GM19043 (cell line): ENCODE data around the gene CDK6.

Source experiments
- ATAC-seq: cut with Tn5 transposase; IDR thresholded peaks from one replicate; pipeline ENCODE4 v1.9.1; 2021; ENCODE audit warnings: low read depth; ENCODE audit not compliant: unreplicated experiment

The CDK6 gene

GRCh38 chr7:92694211-92694610, 142.2 kb downstream of the CDK6 start:
- no peak for ATAC-seq

DNA sequence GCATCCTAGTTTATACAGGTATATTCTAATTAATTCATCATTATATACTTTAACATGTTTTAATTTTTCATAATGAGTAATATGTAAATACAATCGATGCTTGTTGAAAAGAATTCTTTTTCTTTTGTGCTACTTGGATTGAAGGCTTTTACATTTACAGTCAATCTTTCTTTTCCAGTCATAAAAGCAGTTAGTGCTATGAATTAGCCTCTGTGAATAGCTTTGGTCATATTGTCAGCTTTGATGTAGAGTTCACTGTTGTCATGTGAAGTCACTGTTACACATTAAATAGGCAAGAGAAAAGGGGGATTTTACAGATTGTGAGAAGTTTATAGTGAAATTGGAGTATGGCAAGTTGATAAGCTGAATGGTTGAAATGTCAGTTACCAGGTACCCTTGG, 142.9 kb downstream of the CDK6 start:
- no peak for ATAC-seq

DNA sequence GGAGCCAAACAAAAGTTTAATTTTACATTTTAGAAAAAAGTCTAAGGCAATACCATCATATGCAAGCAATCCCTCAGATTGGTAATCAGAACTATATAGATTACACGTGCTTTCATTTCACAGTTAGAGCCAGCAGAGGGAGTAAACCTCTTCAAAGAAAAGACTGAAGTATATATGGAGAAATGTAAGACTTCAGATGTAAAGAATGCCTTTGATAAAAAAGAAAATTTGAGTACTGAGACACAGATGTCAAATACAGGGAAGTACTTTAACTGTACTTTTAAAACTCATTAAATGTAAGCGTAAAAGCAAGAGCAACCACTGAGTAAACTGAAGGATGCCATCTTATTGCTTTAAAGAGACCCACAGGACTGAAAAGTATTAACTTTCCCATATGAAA, 144.8 kb downstream of the CDK6 start:
- peak; percentile 85 for ATAC-seq

GRCh38 chr7:92685136-92686042, 151.0 kb downstream of the CDK6 start:
- ATAC-seq, result no peak

DNA sequence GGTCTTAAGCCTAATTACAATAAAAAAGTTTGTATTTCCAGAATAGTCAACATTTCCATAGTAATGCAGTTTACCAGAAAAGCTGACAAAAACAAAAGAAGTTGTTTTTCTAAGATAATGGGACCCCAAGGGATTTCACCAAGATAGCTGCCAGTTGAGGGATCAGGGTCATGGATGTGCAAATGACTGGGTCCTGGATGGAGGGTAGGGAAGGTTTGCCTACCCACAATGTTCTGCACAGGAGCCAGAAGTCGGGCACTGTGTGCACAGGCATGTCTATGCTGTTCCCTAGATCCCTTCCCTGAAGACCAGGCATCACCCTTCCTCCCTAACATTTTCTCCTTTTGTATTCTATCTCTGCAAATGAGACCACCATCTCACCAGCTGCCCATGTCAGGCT, 152.1 kb downstream of the CDK6 start:
- ATAC-seq, result no peak

GRCh38 chr7:92682903-92683539, 153.4 kb downstream of the CDK6 start:
- ATAC-seq, result no peak

- ATAC-seq, result no peak
These were observed 154.0 kb downstream of the CDK6 start for GRCh38 chr7:92682330-92682729.

DNA sequence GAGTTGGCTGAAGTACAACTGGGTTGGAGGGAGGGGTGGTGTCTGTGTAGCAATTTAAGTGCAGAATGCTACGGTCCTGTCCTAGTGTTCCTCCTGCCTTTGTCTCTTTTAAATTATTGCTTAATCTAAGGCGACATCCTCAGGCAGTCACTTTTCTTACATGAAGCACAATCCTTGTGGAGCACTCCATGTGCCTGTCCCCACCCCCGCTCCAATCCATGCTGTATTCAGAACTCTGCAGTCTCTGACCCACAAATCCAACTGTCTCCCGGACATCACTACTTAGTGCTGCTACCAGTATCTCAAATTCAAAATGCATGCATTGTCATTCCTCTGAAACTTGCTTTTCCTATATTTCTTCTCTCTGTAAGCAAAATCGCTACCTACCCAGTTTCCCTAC, 154.7 kb downstream of the CDK6 start:
- ATAC-seq, result no peak

DNA sequence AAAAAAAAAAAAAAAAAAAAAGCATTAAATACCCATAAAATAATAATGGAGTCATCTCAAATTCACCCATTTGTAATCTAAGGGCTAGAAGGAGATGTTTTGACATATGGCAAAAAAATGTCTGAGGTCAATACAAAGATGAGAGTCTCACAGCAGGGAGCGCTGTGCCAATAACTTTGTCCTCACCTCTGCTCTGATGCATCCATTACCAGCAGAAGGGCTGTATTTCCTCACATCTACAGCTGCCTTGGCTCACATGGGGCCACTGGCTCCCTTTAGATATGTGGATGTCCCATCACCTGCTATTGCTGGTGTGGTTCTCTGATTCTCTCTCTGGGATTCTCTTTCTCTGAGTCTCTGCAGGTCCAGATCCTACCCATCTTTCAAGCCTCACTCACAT, 155.9 kb downstream of the CDK6 start:
- no peak for ATAC-seq

- no peak for ATAC-seq
These were observed 158.0 kb downstream of the CDK6 start for GRCh38 chr7:92678291-92678920.

- ATAC-seq, result peak; percentile 75
These were observed 162.0 kb downstream of the CDK6 start for GRCh38 chr7:92674379-92674778.

DNA sequence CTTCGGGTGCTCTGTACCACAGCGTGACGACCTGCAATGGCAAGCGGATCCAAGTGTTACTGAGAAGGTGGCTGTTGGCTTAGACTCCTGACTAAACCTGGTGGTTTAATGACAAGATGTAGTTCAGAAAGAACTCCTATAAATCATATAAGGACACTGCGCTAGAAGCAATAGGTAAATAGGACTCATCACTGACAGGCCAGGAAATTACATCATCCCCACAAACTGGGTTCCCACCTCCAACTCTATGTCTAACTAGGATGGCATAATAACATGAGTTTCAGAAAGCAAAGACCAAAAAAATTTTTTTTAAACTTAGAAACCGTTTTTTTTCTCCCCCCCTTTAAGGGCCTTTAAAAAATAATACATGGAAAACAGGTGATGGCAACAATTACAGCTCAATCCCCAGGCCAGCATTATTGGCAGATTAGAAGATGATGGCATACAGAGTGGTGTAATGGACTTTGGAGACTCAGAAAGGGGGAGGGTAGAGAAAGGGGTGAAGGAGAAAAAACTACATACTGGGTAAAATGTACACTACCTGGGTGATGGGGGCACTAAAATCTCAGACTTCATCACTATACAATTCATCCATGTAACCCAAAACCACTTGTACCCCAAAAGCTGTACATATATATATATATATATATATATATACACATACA, 164.7 kb downstream of the CDK6 start:
- ATAC-seq, result no peak

DNA sequence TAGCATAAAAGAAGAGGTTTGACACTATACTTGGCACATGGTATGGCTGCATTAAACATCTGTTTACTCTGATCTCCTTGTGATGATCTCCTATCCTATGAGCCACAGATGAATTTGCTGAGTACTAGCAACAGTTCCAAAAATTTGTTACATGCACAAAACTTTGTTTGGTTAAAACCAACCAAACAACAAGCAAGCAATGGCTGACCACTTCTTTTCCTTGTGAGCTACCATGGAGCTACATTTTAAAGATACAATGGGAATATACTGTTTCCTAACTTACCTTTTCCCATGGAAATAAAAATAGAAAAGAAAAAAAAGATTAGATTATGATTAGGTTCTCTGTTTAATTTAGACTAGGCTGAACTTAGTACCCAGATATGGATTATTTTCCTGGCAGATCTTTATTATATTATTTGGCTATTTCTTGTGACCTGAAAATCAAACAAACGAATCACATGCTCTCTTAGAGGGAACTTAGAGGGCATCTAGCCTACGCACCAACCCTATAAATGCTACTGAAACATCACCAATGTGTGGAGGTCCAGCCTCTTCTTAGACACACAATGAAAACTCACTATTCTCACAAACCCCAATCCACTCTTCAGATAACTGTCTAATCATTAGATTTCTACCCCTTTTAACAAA, 166.0 kb downstream of the CDK6 start:
- no peak for ATAC-seq

GRCh38 chr7:92669616-92670165, 166.7 kb downstream of the CDK6 start:
- ATAC-seq, result no peak

DNA sequence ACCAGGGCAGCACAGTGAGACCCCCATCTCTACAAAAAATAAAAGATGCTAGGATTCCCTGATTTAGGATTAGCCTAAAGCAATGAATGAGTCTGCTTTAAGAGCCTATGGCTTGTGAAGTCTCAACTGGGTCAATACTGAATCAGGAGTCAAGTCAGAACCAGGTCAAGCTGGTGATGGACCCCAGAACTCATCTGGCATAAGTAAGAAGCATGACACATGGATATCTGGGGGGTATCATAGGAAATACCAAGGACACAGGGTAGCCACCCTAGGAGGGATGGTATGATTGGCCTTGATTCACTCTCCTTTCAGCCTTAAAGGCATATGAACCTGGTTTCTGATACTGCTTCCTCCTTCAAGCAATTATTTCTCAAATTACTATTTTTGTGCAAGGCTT, 167.8 kb downstream of the CDK6 start:
- ATAC-seq, result no peak

DNA sequence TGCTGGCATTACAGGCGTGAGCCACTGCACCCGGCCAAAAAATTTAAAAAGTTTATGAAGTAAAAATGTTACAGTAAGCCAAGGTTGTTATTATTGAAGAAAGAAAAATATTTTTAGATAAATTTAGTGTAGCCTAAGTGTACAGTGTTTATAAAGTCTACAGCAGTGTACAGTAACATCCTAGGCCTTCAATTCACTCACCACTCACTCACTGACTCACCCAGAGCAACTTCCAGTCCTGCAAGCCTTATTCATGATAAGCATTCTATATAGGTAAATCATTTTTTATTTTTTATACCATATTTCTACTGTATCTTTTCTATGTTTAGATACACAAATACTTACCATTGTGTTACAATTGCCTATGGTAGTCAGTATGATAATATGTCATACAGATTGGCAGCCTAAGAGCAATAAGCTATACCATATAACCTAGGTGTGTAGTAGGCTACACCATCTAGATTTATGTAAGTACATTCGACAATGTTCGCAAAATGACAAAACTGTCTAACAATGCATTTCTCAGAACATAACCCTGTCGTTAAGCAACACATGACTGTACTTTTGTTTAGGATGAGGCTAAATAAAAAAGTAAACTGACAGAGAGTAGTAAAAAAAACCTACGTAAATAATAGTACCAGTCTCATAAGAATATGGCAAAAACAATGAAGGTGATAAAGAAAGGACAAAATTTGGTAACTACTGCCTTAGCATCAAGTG, 168.4 kb downstream of the CDK6 start:
- ATAC-seq, result no peak

DNA sequence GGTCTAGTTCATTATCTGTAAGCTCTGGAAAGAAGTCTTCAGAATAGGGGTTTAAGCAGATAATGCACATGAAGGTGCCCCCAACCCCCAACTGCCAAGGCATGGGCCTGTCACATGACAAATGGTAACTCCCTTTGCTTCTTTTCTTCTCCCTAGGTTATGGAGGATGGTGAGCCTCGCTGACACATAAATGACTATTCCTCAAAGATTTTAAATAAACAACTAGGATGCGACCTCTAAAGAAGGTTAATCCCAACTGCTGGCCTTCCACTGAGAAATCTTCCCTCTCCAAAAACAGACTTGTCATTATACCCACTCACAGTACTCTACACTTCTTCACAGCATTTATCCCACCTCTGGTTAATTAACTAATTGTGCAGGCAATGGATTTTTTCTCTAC, 170.4 kb downstream of the CDK6 start:
- ATAC-seq, result no peak

- no peak for ATAC-seq
These were observed 174.7 kb downstream of the CDK6 start for GRCh38 chr7:92661651-92662050.

- no peak for ATAC-seq
These were observed 177.7 kb downstream of the CDK6 start for GRCh38 chr7:92658671-92659070.

DNA sequence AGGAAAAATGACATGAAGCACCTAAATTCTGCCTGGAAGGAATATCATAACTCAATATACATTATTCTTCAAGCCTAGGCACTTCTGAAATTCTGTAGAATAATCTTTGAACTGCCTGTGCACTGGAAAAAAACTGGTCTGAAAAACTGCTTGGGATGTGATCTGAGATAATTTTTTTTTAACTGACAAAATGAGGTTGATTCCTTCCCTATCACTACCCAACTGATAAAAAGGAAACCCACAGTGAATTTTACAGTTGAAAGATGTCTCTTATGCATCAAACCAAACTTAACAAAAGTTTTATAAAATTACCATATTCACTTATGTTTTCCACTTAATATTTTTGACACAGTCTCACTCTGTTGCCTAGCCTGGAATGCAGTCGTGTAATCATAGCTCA, 179.0 kb downstream of the CDK6 start:
- no peak for ATAC-seq
